ENCODE results near the gene SULT1A2. TPM values are rescaled to one million over a fixed set of nuclear protein-coding genes. Genes with fewer than 3 reads are reported as not detected.

Gene SULT1A2
- total RNA-seq, 1 donor: not detected

GRCh38 chr16:28589069-28589468 is 7.8 kb downstream of the SULT1A2 start:
- no peaks in the 10 kb centered on the region for H4K20me1 ChIP-seq (ENCODE audit: insufficient read depth, low read length)
- no peak for TF ChIP-seq CTCF (IDR thresholded peaks at IDR 0.05; ENCODE audit: extremely low read depth, low read depth, low read length)
- DNase-seq (ENCODE audit: insufficient read length, low spot score, missing footprints): peak; percentile 22

GRCh38 chr16:28587386-28587785 is 9.5 kb downstream of the SULT1A2 start:
- H3K79me2 ChIP-seq (ENCODE audit: insufficient read depth, low read length): no peaks in the 10 kb centered on the region
- H3K27me3 ChIP-seq (ENCODE audit: insufficient read depth, low read length): no peaks in the 10 kb centered on the region
- H3K36me3 ChIP-seq (ENCODE audit: insufficient read depth, low read length): peaks cover 16% of the 10 kb centered on the region
- no peak overlapping the region for H3K4me2 ChIP-seq (ENCODE audit: insufficient read depth, low read length)
- no peak for TF ChIP-seq CTCF (IDR thresholded peaks at IDR 0.05; ENCODE audit: extremely low read depth, low read depth, low read length)
- DNase-seq (ENCODE audit: insufficient read length, low spot score, missing footprints): peak; percentile 83
- H3K27ac ChIP-seq (ENCODE audit: low read depth, low read length): no peak overlapping the region
- H3K4me3 ChIP-seq (ENCODE audit: insufficient read depth, low read length): no peak overlapping the region
- H4K20me1 ChIP-seq (ENCODE audit: insufficient read depth, low read length): no peaks in the 10 kb centered on the region
- H3K9me3 ChIP-seq (ENCODE audit: low read depth, low read length): no peaks in the 10 kb centered on the region
- no peaks in the 10 kb centered on the region for H3K4me1 ChIP-seq (ENCODE audit: insufficient read depth, low read length)
- no peak overlapping the region for H2AFZ ChIP-seq (ENCODE audit: low read length)

More at GRCh38 chr16:28589069-28589468, 7.8 kb downstream of the SULT1A2 start:
- H3K4me2 ChIP-seq (ENCODE audit: insufficient read depth, low read length): no peak overlapping the region
- H3K9me3 ChIP-seq (ENCODE audit: low read depth, low read length): no peaks in the 10 kb centered on the region
- H3K79me2 ChIP-seq (ENCODE audit: insufficient read depth, low read length): no peaks in the 10 kb centered on the region
- no peak overlapping the region for H2AFZ ChIP-seq (ENCODE audit: low read length)
- no peaks in the 10 kb centered on the region for H3K4me1 ChIP-seq (ENCODE audit: insufficient read depth, low read length)
- peaks cover 14% of the 10 kb centered on the region for H3K36me3 ChIP-seq (ENCODE audit: insufficient read depth, low read length)
- H3K4me3 ChIP-seq (ENCODE audit: insufficient read depth, low read length): no peak overlapping the region
- H3K27me3 ChIP-seq (ENCODE audit: insufficient read depth, low read length): no peaks in the 10 kb centered on the region
- no peak overlapping the region for H3K27ac ChIP-seq (ENCODE audit: low read depth, low read length)

- Histone ChIP-seq H2AFZ (ENCODE audit: low read length) (no peak overlapping the region), H3K4me2 (ENCODE audit: insufficient read depth, low read length) (no peak overlapping the region), H3K36me3 (ENCODE audit: insufficient read depth, low read length) (peaks cover 16% of the 10 kb centered on the region), H3K27me3 (ENCODE audit: insufficient read depth, low read length) (no peaks in the 10 kb centered on the region), H3K79me2 (ENCODE audit: insufficient read depth, low read length) (no peaks in the 10 kb centered on the region), H3K27ac (ENCODE audit: low read depth, low read length) (no peak overlapping the region), H4K20me1 (ENCODE audit: insufficient read depth, low read length) (no peaks in the 10 kb centered on the region), H3K4me1 (ENCODE audit: insufficient read depth, low read length) (no peaks in the 10 kb centered on the region), H3K4me3 (ENCODE audit: insufficient read depth, low read length) (no peak overlapping the region), H3K9me3 (ENCODE audit: low read depth, low read length) (no peaks in the 10 kb centered on the region)
- no peak for TF ChIP-seq CTCF (IDR thresholded peaks at IDR 0.05; ENCODE audit: extremely low read depth, low read depth, low read length)
- DNase-seq (ENCODE audit: insufficient read length, low spot score, missing footprints): no peak
Measured at GRCh38 chr16:28586466-28586865, 10.4 kb downstream of the SULT1A2 start.

- no peaks in the 10 kb centered on the region for H3K9me3 ChIP-seq (ENCODE audit: low read depth, low read length)
- no peak for TF ChIP-seq CTCF (IDR thresholded peaks at IDR 0.05; ENCODE audit: extremely low read depth, low read depth, low read length)
- no peak overlapping the region for H3K4me3 ChIP-seq (ENCODE audit: insufficient read depth, low read length)
- no peaks in the 10 kb centered on the region for H3K27me3 ChIP-seq (ENCODE audit: insufficient read depth, low read length)
- H4K20me1 ChIP-seq (ENCODE audit: insufficient read depth, low read length): no peaks in the 10 kb centered on the region
- peaks cover 16% of the 10 kb centered on the region for H3K36me3 ChIP-seq (ENCODE audit: insufficient read depth, low read length)
- no peaks in the 10 kb centered on the region for H3K4me1 ChIP-seq (ENCODE audit: insufficient read depth, low read length)
- DNase-seq (ENCODE audit: insufficient read length, low spot score, missing footprints): no peak
- H3K27ac ChIP-seq (ENCODE audit: low read depth, low read length): no peak overlapping the region
- H3K4me2 ChIP-seq (ENCODE audit: insufficient read depth, low read length): no peak overlapping the region
- H3K79me2 ChIP-seq (ENCODE audit: insufficient read depth, low read length): no peaks in the 10 kb centered on the region
- H2AFZ ChIP-seq (ENCODE audit: low read length): no peak overlapping the region
Measured at GRCh38 chr16:28585674-28586073, 11.2 kb downstream of the SULT1A2 start.

Measured in osteoblast (primary cell).